Skeletal muscle satellite cell (primary cell): ENCODE data around the gene CST5.
"Not testable (repeated sequence)": the region's sequence is repeated elsewhere in the genome, so short reads cannot be mapped to it uniquely, and the experiment has no call there.

ENCODE experiments used
- H3K27me3 ChIP-seq: 2 replicates; pipeline ENCODE4 v1.7.0; 2013; ENCODE audit warnings: low read length; ENCODE audit not compliant: control insufficient read depth, insufficient read depth
- H3K36me3 ChIP-seq: 2 replicates; pipeline ENCODE4 v1.7.0; 2013; ENCODE audit warnings: mild to moderate bottlenecking, control low read depth, low read length; ENCODE audit not compliant: insufficient read depth
- H3K4me1 ChIP-seq: 2 replicates; pipeline ENCODE4 v1.7.0; 2013; ENCODE audit warnings: low read length; ENCODE audit not compliant: control insufficient read depth, insufficient read depth
- H3K4me2 ChIP-seq: 2 replicates; pipeline ENCODE4 v1.7.0; 2013; ENCODE audit warnings: mild to moderate bottlenecking, low read length
- H3K4me3 ChIP-seq: 2 replicates; pipeline ENCODE4 v1.7.0; 2013; ENCODE audit warnings: low read length
- H3K9ac ChIP-seq: 2 replicates; pipeline ENCODE4 v1.7.0; 2013; ENCODE audit warnings: mild to moderate bottlenecking, low read depth, low read length, moderate library complexity
- H3K9me3 ChIP-seq: replicated peaks from 2 replicates; pipeline ENCODE4 v1.7.0; 2013; ENCODE audit warnings: mild to moderate bottlenecking, control low read depth, low read length

The CST5 gene

GRCh38 chr20:23918896-23919295, 39.3 kb upstream of the CST5 start:
- no peaks in the 10 kb centered on the region for H3K27me3 ChIP-seq
- no peaks in the 10 kb centered on the region for H3K9me3 ChIP-seq
- no peak overlapping the region for H3K9ac ChIP-seq
- no peaks in the 10 kb centered on the region for H3K36me3 ChIP-seq
- no peaks in the 10 kb centered on the region for H3K4me1 ChIP-seq
- H3K4me2 ChIP-seq, result no peak overlapping the region
- H3K4me3 ChIP-seq, result no peak overlapping the region

- H3K9ac ChIP-seq, result no peak overlapping the region
- H3K9me3 ChIP-seq, result no peaks in the 10 kb centered on the region
- no peaks in the 10 kb centered on the region for H3K27me3 ChIP-seq
- H3K36me3 ChIP-seq, result no peaks in the 10 kb centered on the region
- no peaks in the 10 kb centered on the region for H3K4me1 ChIP-seq
- no peak overlapping the region for H3K4me2 ChIP-seq
- H3K4me3 ChIP-seq, result no peak overlapping the region
Measured at GRCh38 chr20:23918101-23918862, 38.7 kb upstream of the CST5 start.

GRCh38 chr20:23917024-23917725, 37.6 kb upstream of the CST5 start:
- Histone ChIP-seq H3K9me3 (no peaks in the 10 kb centered on the region), H3K36me3 (no peaks in the 10 kb centered on the region), H3K4me1 (no peaks in the 10 kb centered on the region), H3K27me3 (no peaks in the 10 kb centered on the region), H3K9ac (no peak overlapping the region), H3K4me3 (no peak overlapping the region), H3K4me2 (no peak overlapping the region)

DNA sequence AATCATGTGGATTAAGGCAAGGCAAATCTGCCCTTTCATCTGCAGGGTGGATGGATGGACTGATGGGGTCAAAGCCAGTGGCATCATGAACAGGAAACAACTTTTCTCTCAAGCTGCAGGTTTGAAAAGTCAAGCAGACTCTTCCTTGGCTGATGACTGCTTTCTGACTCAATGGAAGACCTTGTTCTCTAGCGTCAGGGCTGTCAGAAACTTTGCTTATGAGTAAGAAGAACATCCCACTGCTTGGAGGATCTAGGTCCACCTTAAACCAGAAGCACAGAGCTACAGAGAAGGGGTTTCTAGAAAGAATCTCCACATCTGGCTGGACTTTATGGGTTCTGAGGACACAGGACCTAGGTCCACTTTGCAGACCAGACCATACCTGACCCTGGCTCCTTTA, 36.3 kb upstream of the CST5 start:
- H3K9me3 ChIP-seq, result no peaks in the 10 kb centered on the region
- H3K9ac ChIP-seq, result no peak overlapping the region
- H3K4me2 ChIP-seq, result no peak overlapping the region
- H3K4me3 ChIP-seq, result no peak overlapping the region
- no peaks in the 10 kb centered on the region for H3K36me3 ChIP-seq
- H3K4me1 ChIP-seq, result no peaks in the 10 kb centered on the region
- no peaks in the 10 kb centered on the region for H3K27me3 ChIP-seq

DNA sequence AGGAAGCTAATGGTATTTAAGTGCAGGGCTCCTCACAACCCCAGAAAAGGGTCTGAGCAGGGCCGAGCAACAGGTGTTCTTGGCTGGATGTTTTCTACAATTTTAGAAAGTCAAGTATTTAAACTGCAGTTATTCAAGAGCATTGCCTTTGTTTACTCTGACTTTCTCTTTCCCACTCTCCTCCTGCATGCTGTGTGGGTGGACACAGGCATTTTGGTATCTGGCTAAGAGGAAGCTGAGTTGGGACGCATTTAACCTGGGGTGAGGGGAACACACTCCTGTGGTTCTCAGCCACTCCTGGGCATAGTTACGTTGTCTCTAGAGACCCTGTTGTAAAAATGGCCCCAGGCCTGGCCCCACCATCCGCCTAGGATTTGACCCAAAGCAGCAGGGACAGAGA, 34.9 kb upstream of the CST5 start:
- H3K4me1 ChIP-seq, H3K4me3 ChIP-seq, H3K9ac ChIP-seq, H3K27me3 ChIP-seq, H3K9me3 ChIP-seq, H3K36me3 ChIP-seq, H3K4me2 ChIP-seq: not testable (repeated sequence)

DNA sequence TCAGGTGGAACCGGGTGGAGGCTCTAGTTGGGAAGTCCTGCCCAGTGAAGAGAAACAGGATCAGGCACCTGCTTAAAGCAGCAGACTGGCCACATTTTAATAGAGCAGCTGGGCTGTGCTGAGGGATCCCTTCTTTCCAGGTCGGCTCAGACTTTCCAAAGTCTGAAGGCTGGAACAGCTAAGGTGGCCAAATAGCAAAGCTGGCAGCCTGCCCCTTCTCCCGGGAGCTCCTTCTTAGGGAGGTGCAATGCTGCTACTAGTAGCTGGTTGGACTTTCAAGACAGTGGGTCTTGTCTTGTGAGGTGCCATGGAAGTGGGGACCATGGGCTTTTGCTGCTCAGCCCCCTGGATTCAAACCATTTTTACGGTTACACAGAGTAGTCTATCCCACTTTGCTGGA, 30.7 kb upstream of the CST5 start:
- Histone ChIP-seq H3K27me3 (no peaks in the 10 kb centered on the region), H3K9me3 (no peaks in the 10 kb centered on the region), H3K9ac (no peak overlapping the region), H3K4me2 (no peak overlapping the region), H3K4me1 (no peaks in the 10 kb centered on the region), H3K4me3 (no peak overlapping the region), H3K36me3 (no peaks in the 10 kb centered on the region)

DNA sequence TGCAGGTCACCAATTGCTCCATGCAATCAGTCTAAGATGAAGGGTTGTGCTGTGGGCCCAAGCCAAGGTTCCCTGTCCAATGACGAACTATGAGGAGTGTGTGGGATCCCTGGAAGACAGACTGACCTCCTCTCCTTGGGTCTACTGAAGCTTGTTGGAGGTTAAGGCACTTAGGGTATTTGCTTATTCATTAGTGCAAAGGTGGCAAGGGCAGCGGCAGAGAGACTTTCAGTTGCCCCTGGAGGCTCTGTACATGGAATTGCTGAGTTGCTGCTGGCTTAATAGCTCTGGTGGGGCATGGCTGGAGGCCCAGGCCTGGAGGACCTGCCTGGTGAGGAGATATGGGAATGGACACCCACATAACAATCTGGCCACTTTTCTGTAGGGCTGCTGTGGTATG, 29.8 kb upstream of the CST5 start:
- H3K4me2 ChIP-seq, result no peak overlapping the region
- H3K27me3 ChIP-seq, result no peaks in the 10 kb centered on the region
- no peak overlapping the region for H3K9ac ChIP-seq
- no peaks in the 10 kb centered on the region for H3K4me1 ChIP-seq
- H3K4me3 ChIP-seq, result no peak overlapping the region
- no peaks in the 10 kb centered on the region for H3K36me3 ChIP-seq
- H3K9me3 ChIP-seq, result no peaks in the 10 kb centered on the region

DNA sequence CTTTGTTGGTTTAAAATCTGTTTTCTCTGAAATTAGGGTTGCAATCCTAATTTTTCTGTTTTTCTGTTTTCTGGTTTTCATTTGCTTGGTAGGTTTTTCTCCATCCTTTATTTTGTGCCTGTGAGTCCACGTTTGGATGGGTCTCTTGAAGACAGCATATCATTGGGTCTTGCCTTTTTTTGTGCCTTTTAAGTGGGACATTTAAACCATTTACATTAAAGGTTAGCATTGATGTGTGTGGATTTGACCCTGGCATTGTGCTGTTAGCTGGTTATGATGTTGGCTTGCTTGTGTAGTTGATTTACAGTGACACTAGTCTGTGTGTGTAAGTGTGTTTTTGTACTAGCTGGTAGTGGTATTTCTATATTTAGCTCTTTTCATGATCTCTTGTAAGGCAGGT, 28.0 kb upstream of the CST5 start:
- H3K36me3 ChIP-seq, result no peaks in the 10 kb centered on the region
- H3K4me3 ChIP-seq, result no peak overlapping the region
- H3K9me3 ChIP-seq, result no peaks in the 10 kb centered on the region
- H3K4me2 ChIP-seq, result no peak overlapping the region
- H3K9ac ChIP-seq, result no peak overlapping the region
- H3K27me3 ChIP-seq, result no peaks in the 10 kb centered on the region
- no peaks in the 10 kb centered on the region for H3K4me1 ChIP-seq

- H3K27me3 ChIP-seq, H3K4me1 ChIP-seq, H3K9me3 ChIP-seq, H3K4me3 ChIP-seq, H3K4me2 ChIP-seq, H3K36me3 ChIP-seq, H3K9ac ChIP-seq: not testable (repeated sequence)
Measured at GRCh38 chr20:23902396-23902795, 22.8 kb upstream of the CST5 start.

DNA sequence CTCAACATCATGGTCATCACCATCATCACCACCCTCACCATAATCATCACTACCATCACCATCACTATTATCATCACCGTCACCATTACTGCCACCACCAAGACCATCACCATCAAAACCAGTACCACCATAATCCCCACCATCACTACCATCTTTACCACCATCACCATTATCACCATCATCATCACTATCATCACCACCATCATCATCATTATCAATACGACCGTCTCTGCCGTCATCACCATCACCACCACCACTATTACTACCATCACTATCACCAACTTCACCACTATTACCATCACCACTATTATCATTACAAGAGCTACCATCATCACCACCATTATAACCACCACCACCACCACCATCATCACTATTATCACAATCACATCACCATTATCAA, 11.3 kb upstream of the CST5 start:
- H3K9me3 ChIP-seq, H3K9ac ChIP-seq, H3K27me3 ChIP-seq, H3K36me3 ChIP-seq, H3K4me3 ChIP-seq, H3K4me2 ChIP-seq, H3K4me1 ChIP-seq: not testable (repeated sequence)

- H3K27me3 ChIP-seq, result no peaks in the 10 kb centered on the region
- no peak overlapping the region for H3K4me2 ChIP-seq
- H3K9ac ChIP-seq, result no peak overlapping the region
- no peaks in the 10 kb centered on the region for H3K9me3 ChIP-seq
- no peak overlapping the region for H3K4me3 ChIP-seq
- no peaks in the 10 kb centered on the region for H3K4me1 ChIP-seq
- H3K36me3 ChIP-seq, result no peaks in the 10 kb centered on the region
Measured at GRCh38 chr20:23889775-23890187, 10.2 kb upstream of the CST5 start.

DNA sequence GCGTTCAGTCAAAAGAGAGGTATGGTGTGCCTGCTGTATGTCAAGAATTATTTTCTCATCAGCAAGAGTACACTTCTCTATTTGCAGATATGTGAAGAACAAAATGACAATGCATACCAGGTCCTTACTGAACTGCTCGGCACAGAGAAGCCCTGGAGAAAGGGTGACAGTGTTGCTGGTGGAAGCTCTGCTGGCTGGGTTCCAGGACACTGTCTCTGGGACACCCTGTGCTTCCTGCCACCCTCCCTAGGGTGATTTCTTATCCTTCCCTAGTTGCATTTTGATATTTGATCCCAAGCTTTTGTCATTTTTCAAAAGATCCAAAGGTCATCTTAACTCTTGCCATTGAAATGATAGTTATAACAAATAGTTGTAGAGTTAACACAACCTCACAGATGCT, 8.3 kb upstream of the CST5 start:
- Histone ChIP-seq H3K4me3 (no peak overlapping the region), H3K4me1 (no peaks in the 10 kb centered on the region), H3K9me3 (no peaks in the 10 kb centered on the region), H3K9ac (no peak overlapping the region), H3K36me3 (no peaks in the 10 kb centered on the region), H3K4me2 (no peak overlapping the region), H3K27me3 (no peaks in the 10 kb centered on the region)
